WERI-Rb-1 (cell line): ENCODE measurements around the gene IL3.

Experiments used
- DNase-seq: peaks from one replicate; pipeline ENCODE4 v3.0.0-alpha.2; 2020
- H3K27ac ChIP-seq: fragments of 250-450 bp; sonication (Bioruptor Pico); 2 replicates; pipeline ENCODE4 v1.5.1; 2020; ENCODE audit warnings: mild to moderate bottlenecking, moderate library complexity
- H3K27me3 ChIP-seq: fragments of 250-450 bp; sonication (Bioruptor Pico); 2 replicates; pipeline ENCODE4 v1.5.1; 2021; ENCODE audit warnings: mild to moderate bottlenecking, low read depth, moderate library complexity; ENCODE audit not compliant: insufficient read depth, severe bottlenecking
- H3K36me3 ChIP-seq: fragments of 250-450 bp; sonication (Bioruptor Pico); 2 replicates; pipeline ENCODE4 v1.5.1; 2020; ENCODE audit warnings: mild to moderate bottlenecking, moderate library complexity
- H3K4me3 ChIP-seq: 2 replicates; pipeline ENCODE4 v1.5.1; 2011; ENCODE audit warnings: low read depth, mild to moderate bottlenecking, control low read depth, low read length
- H3K9me3 ChIP-seq: fragments of 250-450 bp; sonication (Bioruptor Pico); 2 replicates; pipeline ENCODE4 v1.5.1; 2021; ENCODE audit warnings: mild to moderate bottlenecking, moderate library complexity; ENCODE audit not compliant: severe bottlenecking
- TF ChIP-seq, protein P1 (sequence below): IDR thresholded peaks from 2 replicates; pipeline ENCODE4 v1.5.1; 2011; ENCODE audit warnings: low read depth, mild to moderate bottlenecking, control low read depth, inconsistent platforms, low read length

The IL3 gene

DNA sequence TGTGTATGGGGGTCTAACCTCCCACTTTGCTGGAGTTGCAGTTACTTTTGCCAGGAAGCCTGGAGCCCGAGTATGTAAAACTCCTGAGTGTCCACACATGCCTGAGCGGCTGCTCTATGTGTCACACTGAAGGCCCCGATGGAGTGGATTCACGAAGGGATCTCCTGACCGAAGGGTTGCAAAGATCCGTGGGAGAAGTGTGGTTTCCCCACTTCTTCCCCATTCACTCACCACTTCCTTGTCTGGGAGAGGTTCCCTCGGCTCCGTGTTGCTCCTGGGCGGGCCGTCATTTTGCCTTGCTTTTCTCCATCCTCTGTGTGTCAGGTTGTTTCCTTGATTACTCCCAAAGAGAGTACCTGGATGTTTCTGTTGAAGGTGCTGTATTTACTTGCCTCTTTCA, 16.2 kb upstream of the IL3 start:
- H3K4me3 ChIP-seq: no peak overlapping the region
- DNase-seq: no peak
- TF ChIP-seq, protein P1, sequence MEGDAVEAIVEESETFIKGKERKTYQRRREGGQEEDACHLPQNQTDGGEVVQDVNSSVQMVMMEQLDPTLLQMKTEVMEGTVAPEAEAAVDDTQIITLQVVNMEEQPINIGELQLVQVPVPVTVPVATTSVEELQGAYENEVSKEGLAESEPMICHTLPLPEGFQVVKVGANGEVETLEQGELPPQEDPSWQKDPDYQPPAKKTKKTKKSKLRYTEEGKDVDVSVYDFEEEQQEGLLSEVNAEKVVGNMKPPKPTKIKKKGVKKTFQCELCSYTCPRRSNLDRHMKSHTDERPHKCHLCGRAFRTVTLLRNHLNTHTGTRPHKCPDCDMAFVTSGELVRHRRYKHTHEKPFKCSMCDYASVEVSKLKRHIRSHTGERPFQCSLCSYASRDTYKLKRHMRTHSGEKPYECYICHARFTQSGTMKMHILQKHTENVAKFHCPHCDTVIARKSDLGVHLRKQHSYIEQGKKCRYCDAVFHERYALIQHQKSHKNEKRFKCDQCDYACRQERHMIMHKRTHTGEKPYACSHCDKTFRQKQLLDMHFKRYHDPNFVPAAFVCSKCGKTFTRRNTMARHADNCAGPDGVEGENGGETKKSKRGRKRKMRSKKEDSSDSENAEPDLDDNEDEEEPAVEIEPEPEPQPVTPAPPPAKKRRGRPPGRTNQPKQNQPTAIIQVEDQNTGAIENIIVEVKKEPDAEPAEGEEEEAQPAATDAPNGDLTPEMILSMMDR: no peak
- H3K36me3 ChIP-seq: no peaks in the 10 kb centered on the region
- no peak overlapping the region for H3K27ac ChIP-seq
- no peaks in the 10 kb centered on the region for H3K27me3 ChIP-seq
- no peaks in the 10 kb centered on the region for H3K9me3 ChIP-seq

DNA sequence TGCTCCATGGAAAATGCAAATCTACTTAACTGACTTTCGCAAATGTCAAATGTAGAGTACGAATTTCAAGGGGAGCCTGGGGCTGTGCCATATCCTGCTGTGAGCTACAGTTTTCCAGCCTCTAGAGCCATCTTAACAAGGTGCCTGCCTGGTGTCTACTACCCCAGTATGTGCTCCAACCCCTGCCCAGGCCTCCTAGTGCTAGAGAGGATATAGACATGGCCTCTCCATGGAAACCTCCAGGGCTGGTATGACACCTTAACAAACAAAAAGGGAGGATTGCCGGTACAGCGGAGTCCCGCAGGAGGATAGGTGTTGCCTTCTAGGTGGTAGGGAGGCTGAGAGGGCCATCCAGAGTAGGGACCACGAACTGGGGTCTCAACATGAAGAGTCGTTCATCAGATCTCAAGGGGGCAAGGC, 13.6 kb upstream of the IL3 start:
- TF ChIP-seq, protein P1: no peak
- DNase-seq: no peak
- H3K4me3 ChIP-seq: no peak overlapping the region
- H3K27ac ChIP-seq: no peak overlapping the region
- H3K9me3 ChIP-seq: no peaks in the 10 kb centered on the region
- H3K36me3 ChIP-seq: no peaks in the 10 kb centered on the region
- H3K27me3 ChIP-seq: no peaks in the 10 kb centered on the region

GRCh38 chr5:132049093-132049492, 11.4 kb upstream of the IL3 start:
- no peaks in the 10 kb centered on the region for H3K9me3 ChIP-seq
- H3K27ac ChIP-seq: no peak overlapping the region
- TF ChIP-seq, protein P1: no peak
- DNase-seq: no peak
- H3K36me3 ChIP-seq: no peaks in the 10 kb centered on the region
- no peaks in the 10 kb centered on the region for H3K27me3 ChIP-seq
- H3K4me3 ChIP-seq: no peak overlapping the region

DNA sequence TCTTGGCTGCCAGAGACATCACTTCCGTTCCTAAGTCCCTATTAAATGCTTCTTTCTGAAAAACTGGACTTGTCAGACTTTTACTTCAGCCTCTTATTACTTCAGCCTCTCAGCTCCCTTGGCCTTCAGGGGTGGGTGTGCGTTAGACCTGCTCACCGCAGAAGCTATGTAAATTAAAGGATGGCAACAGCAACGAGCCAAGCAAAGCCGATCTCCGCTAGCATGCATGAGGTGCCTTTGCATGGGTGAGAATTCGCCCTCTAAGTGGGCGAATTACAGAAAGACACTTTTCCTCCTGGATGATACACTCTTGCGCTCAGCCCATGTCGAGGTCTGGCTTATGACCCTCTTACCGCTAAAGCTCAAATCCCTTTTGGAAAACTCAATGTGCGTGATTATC, 10.9 kb upstream of the IL3 start:
- Histone ChIP-seq H3K9me3 (no peaks in the 10 kb centered on the region), H3K27ac (no peak overlapping the region), H3K36me3 (no peaks in the 10 kb centered on the region), H3K27me3 (no peaks in the 10 kb centered on the region), H3K4me3 (no peak overlapping the region)
- TF ChIP-seq, protein P1: no peak
- DNase-seq: no peak

- no peak overlapping the region for H3K27ac ChIP-seq
- DNase-seq: no peak
- H3K27me3 ChIP-seq: no peaks in the 10 kb centered on the region
- no peaks in the 10 kb centered on the region for H3K36me3 ChIP-seq
- no peaks in the 10 kb centered on the region for H3K9me3 ChIP-seq
- TF ChIP-seq, protein P1: no peak
- no peak overlapping the region for H3K4me3 ChIP-seq
Measured at GRCh38 chr5:132050136-132050535, 10.3 kb upstream of the IL3 start.
